HL-60 (cell line): ENCODE data around the gene EEPD1.

ENCODE experiments used
- DNase-seq, 2 experiments: peaks; one replicate each; pipeline ENCODE4 v3.0.0-alpha.2; 2010 to 2020; ENCODE audit warnings: low read depth in 1 of 2, low spot score in 1 of 2
- H3K27ac ChIP-seq: fragments of 250-450 bp; sonication (Bioruptor Pico); replicated peaks from 2 replicates; pipeline ENCODE4 v1.5.1; 2020; ENCODE audit warnings: mild to moderate bottlenecking, moderate library complexity
- H3K27me3 ChIP-seq: fragments of 250-450 bp; sonication (Bioruptor Pico); 2 replicates; pipeline ENCODE4 v1.5.1; 2021; ENCODE audit warnings: mild to moderate bottlenecking, moderate library complexity; ENCODE audit not compliant: insufficient read depth, poor library complexity, severe bottlenecking
- H3K4me3 ChIP-seq: replicated peaks from 2 replicates; pipeline ENCODE4 v1.5.1; 2011; ENCODE audit warnings: mild to moderate bottlenecking, control low read depth, low read length; ENCODE audit not compliant: insufficient read depth
- GABPA ChIP-seq: IDR thresholded peaks from 2 replicates; pipeline ENCODE4 v1.6.1; 2012; ENCODE audit warnings: low read depth
- POLR2AphosphoS5 ChIP-seq: IDR thresholded peaks from 2 replicates; pipeline ENCODE4 v1.6.1; 2012; ENCODE audit warnings: low read depth
- SPI1 ChIP-seq: IDR thresholded peaks from 2 replicates; pipeline ENCODE4 v1.6.1; 2012; ENCODE audit warnings: low read depth, mild to moderate bottlenecking, borderline replicate concordance
- TF ChIP-seq, protein P1 (sequence below): IDR thresholded peaks from one replicate; pipeline ENCODE4 v1.5.1; 2011; ENCODE audit warnings: low read length, control low read depth, inconsistent platforms; ENCODE audit not compliant: insufficient read depth
- TF ChIP-seq, protein P2 (sequence below): IDR thresholded peaks from 2 replicates; pipeline ENCODE4 v1.6.1; 2012; ENCODE audit warnings: low read depth; ENCODE audit not compliant: insufficient replicate concordance

The EEPD1 gene

DNA sequence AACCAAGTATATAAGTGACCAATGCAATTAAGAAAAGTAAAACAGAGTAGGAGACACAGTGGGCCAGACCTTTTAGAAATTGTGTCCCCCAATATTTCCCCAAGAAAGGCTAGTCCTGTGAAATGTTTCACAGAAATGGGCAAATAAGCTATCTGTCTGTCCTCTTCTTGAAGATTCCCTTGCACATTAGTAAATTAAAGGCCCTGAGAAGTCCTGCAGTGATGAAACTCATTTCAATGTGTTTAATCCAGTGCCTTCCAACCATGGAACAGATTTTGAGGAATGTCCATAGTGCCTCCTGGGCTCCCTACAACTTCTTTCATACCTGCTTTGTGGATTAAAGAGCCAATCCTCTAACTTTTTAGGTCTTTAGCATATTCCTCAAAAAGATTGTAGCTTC, 11.2 kb upstream of the EEPD1 start:
- TF ChIP-seq, protein P1, sequence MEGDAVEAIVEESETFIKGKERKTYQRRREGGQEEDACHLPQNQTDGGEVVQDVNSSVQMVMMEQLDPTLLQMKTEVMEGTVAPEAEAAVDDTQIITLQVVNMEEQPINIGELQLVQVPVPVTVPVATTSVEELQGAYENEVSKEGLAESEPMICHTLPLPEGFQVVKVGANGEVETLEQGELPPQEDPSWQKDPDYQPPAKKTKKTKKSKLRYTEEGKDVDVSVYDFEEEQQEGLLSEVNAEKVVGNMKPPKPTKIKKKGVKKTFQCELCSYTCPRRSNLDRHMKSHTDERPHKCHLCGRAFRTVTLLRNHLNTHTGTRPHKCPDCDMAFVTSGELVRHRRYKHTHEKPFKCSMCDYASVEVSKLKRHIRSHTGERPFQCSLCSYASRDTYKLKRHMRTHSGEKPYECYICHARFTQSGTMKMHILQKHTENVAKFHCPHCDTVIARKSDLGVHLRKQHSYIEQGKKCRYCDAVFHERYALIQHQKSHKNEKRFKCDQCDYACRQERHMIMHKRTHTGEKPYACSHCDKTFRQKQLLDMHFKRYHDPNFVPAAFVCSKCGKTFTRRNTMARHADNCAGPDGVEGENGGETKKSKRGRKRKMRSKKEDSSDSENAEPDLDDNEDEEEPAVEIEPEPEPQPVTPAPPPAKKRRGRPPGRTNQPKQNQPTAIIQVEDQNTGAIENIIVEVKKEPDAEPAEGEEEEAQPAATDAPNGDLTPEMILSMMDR = no peak
- TF ChIP-seq POLR2AphosphoS5 (no peak), GABPA (no peak)

DNA sequence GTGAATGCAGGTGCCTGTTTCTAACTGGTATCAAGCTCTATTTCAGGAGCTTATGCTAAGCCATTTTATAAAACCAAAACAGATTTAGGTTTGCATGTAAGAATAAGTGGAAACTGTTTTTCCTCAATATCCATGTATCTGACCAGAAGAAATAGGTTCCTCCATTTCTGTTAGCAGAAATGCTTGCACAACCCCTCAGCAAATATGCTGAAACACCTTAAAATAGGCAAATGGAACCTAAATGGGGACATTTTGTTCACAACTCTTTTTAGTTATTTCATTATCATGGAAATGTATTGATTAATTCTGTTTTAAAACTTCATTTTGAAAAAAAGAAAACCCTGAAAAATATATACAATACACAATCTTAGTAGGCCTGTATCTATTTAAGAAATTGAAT, 8.9 kb upstream of the EEPD1 start:
- TF ChIP-seq, protein P2, sequence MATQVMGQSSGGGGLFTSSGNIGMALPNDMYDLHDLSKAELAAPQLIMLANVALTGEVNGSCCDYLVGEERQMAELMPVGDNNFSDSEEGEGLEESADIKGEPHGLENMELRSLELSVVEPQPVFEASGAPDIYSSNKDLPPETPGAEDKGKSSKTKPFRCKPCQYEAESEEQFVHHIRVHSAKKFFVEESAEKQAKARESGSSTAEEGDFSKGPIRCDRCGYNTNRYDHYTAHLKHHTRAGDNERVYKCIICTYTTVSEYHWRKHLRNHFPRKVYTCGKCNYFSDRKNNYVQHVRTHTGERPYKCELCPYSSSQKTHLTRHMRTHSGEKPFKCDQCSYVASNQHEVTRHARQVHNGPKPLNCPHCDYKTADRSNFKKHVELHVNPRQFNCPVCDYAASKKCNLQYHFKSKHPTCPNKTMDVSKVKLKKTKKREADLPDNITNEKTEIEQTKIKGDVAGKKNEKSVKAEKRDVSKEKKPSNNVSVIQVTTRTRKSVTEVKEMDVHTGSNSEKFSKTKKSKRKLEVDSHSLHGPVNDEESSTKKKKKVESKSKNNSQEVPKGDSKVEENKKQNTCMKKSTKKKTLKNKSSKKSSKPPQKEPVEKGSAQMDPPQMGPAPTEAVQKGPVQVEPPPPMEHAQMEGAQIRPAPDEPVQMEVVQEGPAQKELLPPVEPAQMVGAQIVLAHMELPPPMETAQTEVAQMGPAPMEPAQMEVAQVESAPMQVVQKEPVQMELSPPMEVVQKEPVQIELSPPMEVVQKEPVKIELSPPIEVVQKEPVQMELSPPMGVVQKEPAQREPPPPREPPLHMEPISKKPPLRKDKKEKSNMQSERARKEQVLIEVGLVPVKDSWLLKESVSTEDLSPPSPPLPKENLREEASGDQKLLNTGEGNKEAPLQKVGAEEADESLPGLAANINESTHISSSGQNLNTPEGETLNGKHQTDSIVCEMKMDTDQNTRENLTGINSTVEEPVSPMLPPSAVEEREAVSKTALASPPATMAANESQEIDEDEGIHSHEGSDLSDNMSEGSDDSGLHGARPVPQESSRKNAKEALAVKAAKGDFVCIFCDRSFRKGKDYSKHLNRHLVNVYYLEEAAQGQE = no peak
- no peak for TF ChIP-seq POLR2AphosphoS5
- TF ChIP-seq SPI1 = no peak
- no peak for TF ChIP-seq GABPA
- TF ChIP-seq, protein P1 = no peak
- no peak overlapping the region for H3K27ac ChIP-seq
- no peaks in the 10 kb centered on the region for H3K27me3 ChIP-seq
- DNase-seq = peak in 1 of 2 experiments; percentile 48
- H3K4me3 ChIP-seq = no peak overlapping the region

More for the DNA sequence above, 11.2 kb upstream of the EEPD1 start:
- no peak for DNase-seq
- Histone ChIP-seq H3K4me3 (no peak overlapping the region), H3K27ac (no peak overlapping the region), H3K27me3 (no peaks in the 10 kb centered on the region)

DNA sequence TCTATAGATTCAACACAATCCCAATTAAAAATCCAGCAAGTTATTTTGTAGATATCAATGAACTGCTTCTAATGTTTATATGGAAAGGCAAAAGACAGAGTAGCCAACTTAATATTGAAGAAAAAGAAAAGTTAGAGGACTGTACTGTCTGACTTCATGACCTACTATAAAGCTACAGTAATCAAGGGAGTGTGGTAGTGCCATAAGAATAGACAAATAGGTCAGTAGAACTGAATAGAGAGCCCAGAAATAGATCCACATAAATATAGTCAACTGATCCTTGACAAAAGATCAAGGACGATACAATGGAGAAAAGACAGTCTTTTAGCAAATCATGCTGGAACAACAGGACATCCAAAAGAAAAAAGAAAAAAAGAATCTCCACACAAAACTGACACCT, 7.4 kb upstream of the EEPD1 start:
- no peaks in the 10 kb centered on the region for H3K27me3 ChIP-seq
- TF ChIP-seq GABPA (no peak), SPI1 (no peak), POLR2AphosphoS5 (no peak)
- TF ChIP-seq, protein P2 = no peak
- TF ChIP-seq, protein P1 = no peak
- H3K4me3 ChIP-seq = no peak overlapping the region
- no peak for DNase-seq
- no peak overlapping the region for H3K27ac ChIP-seq

DNA sequence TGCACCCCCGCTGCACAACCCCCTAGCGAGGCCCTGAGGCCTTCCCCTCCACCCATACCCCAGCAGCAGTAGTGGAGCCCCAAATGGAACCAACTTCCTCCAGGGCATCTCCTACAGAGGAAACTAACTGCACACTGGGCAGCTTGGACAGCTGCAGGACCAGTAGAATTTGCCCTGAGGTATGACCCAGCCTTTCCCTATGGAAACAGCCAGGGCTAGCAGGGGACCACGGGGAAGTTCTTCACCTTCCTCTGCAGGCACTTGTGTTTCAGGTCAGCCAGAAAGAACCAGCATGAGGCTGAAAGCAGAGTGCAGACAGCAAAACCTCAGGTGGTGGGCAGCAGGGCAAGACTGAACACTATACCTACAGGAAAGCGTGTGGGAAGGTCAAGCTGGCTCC, 5.7 kb upstream of the EEPD1 start:
- Histone ChIP-seq H3K27ac (no peak overlapping the region), H3K27me3 (no peaks in the 10 kb centered on the region), H3K4me3 (no peak overlapping the region)
- DNase-seq = no peak
- TF ChIP-seq, protein P1 = no peak
- TF ChIP-seq POLR2AphosphoS5 (no peak), GABPA (no peak)
- TF ChIP-seq, protein P2 = no peak
